Ectodermal cell (in vitro differentiated cells): ENCODE measurements around the gene KCNK2.

Source experiments
- H3K27ac ChIP-seq: 2 replicates; pipeline ENCODE4 v1.7.0; 2013; ENCODE audit warnings: mild to moderate bottlenecking, low read depth, low read length; ENCODE audit not compliant: insufficient read depth, poor library complexity, severe bottlenecking
- H3K27me3 ChIP-seq: 2 replicates; pipeline ENCODE4 v1.7.0; 2013; ENCODE audit warnings: mild to moderate bottlenecking, low read length; ENCODE audit not compliant: insufficient read depth, control insufficient read depth, poor library complexity, severe bottlenecking
- H3K36me3 ChIP-seq: one replicate; pipeline ENCODE4 v1.7.0; 2013; ENCODE audit warnings: low read length; ENCODE audit not compliant: control insufficient read depth, insufficient read depth
- H3K4me1 ChIP-seq: one replicate; pipeline ENCODE4 v1.7.0; 2013; ENCODE audit warnings: low read length; ENCODE audit not compliant: control insufficient read depth, insufficient read depth
- H3K4me3 ChIP-seq: 2 replicates; pipeline ENCODE4 v1.7.0; 2013; ENCODE audit warnings: low read depth, low read length, control low read depth; ENCODE audit not compliant: insufficient read depth
- H3K9me3 ChIP-seq: 2 replicates; pipeline ENCODE4 v1.7.0; 2013; ENCODE audit warnings: mild to moderate bottlenecking, low read length, moderate library complexity; ENCODE audit not compliant: control insufficient read depth
- WGBS, 2 experiments: methylation state at CpG; one replicate each; pipeline ENCODE4 v1.1.7; 2013; ENCODE audit warnings: missing lambda C conversion rate in 2 of 2; 5-methylcytosine and 5-hydroxymethylcytosine counted together

Gene KCNK2

DNA sequence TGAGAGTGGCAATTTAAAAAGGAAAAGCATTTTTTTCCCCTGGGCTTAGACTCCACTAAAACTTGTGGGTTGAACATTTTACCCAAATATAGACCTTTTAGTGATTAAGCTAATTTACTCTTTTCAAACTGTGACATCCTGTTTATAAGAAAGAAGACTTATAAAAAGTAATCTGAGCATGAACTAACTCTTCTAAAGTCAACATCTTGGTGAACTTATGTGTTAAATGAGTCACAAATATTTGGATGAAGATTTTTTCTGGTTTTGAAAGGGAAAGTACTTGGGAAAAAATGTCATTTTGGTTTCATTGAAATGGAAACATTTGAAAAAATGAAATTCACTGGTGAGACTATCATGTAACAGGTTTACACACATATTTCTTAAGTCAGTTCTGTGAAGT is 109.8 kb downstream of the KCNK2 start:
- no peaks in the 10 kb centered on the region for H3K9me3 ChIP-seq
- H3K27me3 ChIP-seq, result no peaks in the 10 kb centered on the region
- no peaks in the 10 kb centered on the region for H3K4me1 ChIP-seq
- no peak overlapping the region for H3K4me3 ChIP-seq
- H3K36me3 ChIP-seq, result no peaks in the 10 kb centered on the region
- H3K27ac ChIP-seq, result no peak overlapping the region

DNA sequence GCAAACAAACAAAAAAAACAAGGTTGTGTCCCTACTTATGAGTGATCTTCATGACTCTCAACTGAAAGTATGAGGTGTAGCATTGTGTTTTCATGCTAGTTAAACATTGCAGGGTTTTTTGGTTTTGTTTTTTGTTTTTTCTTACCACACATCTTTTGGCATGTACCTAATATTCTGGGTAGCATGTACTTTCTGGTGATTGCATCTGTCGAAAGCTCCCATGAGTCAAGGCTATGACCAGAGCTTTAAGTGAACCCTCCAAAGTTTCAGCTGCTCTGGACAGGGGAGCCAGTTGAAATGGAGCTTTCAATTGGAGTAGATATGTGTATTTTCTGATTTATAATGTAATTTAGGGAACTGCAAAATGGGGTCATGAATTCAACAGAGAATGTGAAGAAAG is 115.5 kb downstream of the KCNK2 start:
- Histone ChIP-seq H3K4me1 (no peaks in the 10 kb centered on the region), H3K36me3 (no peaks in the 10 kb centered on the region), H3K27ac (no peak overlapping the region), H3K27me3 (no peaks in the 10 kb centered on the region), H3K9me3 (no peaks in the 10 kb centered on the region), H3K4me3 (no peak overlapping the region)
- 96 to 100% methylated on average over 1 of the region's 1 CpG for WGBS, 2 experiments

DNA sequence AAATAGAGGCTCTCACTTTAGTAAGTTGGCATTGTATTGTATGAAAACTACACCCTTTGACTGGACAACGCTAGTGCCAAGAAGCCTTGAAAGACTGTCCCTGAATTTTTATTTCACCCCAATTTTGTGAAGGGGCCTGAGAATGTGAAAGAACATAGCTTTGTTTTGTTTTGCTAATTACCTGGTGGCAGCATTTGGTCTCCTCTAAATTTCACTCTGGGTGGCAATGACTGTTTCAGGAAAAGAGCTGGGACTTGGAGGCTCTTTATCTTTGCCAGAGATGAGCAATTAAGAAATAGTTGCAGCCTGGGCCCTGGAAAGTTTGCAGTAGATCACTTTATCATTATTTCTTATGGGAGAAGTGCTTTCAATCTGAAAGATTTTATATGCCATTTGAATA is 117.6 kb downstream of the KCNK2 start:
- H3K4me3 ChIP-seq, result no peak overlapping the region
- H3K27me3 ChIP-seq, result no peaks in the 10 kb centered on the region
- H3K27ac ChIP-seq, result no peak overlapping the region
- no peaks in the 10 kb centered on the region for H3K36me3 ChIP-seq
- no peaks in the 10 kb centered on the region for H3K9me3 ChIP-seq
- 62 to 67% methylated on average over 1 of the region's 1 CpG for WGBS, 2 experiments
- H3K4me1 ChIP-seq, result no peaks in the 10 kb centered on the region

DNA sequence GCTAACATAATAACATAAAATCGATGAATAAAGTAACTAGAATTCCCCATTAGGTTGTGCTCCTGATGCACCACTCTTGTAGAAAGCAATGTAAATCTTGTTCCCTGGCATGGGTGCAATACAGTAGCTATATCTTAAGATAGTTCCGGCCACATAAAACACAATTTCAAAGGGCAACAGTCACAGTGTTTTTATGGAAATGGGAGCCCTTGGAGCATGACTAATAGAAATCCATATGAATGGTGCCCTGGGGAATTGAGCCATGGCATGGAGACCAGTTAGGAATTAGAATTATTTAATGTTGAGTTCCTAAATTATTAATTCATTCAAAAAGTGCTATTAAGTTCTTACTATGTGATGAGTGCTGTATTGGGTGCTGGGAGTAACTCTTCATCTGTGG is 118.7 kb downstream of the KCNK2 start:
- Histone ChIP-seq H3K27ac (no peak overlapping the region), H3K27me3 (no peaks in the 10 kb centered on the region), H3K4me3 (no peak overlapping the region), H3K4me1 (no peaks in the 10 kb centered on the region), H3K9me3 (no peaks in the 10 kb centered on the region), H3K36me3 (no peaks in the 10 kb centered on the region)
- WGBS, 2 experiments, result 85 to 96% methylated on average over 2 of the region's 2 CpGs

DNA sequence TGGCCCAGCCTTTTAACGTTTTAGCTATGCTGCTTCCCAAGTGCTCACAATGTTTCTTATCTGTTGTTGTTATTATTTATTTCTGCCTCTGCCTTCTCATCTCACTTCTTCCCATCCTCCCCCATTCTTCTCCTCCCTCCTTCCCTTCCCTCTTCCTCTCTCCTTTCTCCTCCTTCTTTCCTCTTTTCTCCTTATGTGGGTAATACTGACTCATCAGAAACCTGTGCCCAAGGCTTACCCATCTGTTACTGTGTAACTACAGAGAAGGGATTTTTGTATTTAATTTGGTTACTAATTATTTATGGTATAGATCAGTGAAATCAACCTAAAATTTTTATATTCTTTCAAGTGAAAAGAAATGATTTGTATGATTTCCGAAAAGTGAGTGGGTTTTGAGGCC is 120.3 kb downstream of the KCNK2 start:
- no peaks in the 10 kb centered on the region for H3K36me3 ChIP-seq
- H3K4me1 ChIP-seq, result no peaks in the 10 kb centered on the region
- H3K27ac ChIP-seq, result no peak overlapping the region
- no peaks in the 10 kb centered on the region for H3K27me3 ChIP-seq
- H3K4me3 ChIP-seq, result no peak overlapping the region
- WGBS, 2 experiments, result 100% methylated on average over 1 of the region's 2 CpGs
- no peaks in the 10 kb centered on the region for H3K9me3 ChIP-seq

DNA sequence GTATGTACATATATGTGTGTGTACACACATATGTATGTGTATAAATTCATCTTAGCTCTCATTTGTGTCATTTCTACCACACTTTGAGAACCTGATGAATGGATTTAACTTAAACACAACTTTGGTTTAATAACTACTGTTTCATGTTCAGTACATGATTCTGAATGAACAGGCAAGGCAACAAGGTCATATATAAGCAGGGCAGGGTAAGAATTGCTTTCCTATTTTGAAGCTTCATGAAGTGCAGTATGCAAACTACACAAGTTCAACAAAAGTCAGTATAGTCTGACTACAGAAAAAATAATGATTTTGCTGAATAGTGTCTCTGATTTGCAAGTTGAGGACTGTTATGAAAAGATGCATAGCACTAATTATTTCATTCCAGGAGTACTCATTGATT is 127.6 kb downstream of the KCNK2 start:
- Histone ChIP-seq H3K27me3 (no peaks in the 10 kb centered on the region), H3K4me3 (no peak overlapping the region), H3K36me3 (no peaks in the 10 kb centered on the region), H3K27ac (no peak overlapping the region), H3K4me1 (no peaks in the 10 kb centered on the region), H3K9me3 (no peaks in the 10 kb centered on the region)

DNA sequence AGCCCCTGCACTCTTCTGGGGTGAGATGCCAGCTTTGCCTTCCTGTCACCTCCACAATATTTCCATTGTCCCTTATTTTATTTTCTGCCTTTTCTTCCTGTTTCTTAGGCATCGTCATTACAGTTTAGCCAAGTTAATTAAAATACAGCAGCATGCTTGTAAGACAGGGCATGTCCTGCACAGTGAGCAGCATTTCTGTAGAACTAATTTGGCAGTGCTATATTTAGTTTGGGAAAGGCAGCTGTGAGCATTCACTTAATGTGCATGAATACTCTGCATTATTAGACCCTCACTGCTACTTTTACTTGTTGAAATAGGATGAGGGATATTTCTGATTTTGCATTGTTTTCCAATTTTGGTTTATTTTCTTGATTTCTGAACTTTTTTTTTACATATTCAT is 133.3 kb downstream of the KCNK2 start:
- Histone ChIP-seq H3K9me3 (no peaks in the 10 kb centered on the region), H3K4me1 (no peaks in the 10 kb centered on the region), H3K4me3 (no peak overlapping the region), H3K27me3 (no peaks in the 10 kb centered on the region), H3K36me3 (no peaks in the 10 kb centered on the region), H3K27ac (no peak overlapping the region)
- WGBS, 2 experiments, result 88 to 100% methylated on average over 1 of the region's 1 CpG

DNA sequence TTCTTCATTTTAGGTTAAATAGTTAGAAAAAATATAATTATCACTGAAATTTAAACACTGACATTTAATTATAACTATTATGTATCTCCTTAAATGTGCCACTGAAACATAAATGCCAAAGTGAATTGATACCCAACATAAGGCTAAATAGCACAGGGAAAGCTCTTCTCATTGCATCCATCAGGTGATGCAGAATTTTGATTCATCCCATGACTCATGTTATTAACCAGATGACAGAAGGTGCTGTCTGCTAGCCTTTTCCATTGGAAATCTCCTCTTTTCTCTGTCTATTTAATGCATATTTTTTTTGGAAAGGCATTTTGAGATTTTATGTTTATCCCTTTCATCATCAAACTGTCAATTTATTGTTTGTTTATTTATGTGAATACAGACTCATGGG is 136.8 kb downstream of the KCNK2 start:
- Histone ChIP-seq H3K4me1 (no peaks in the 10 kb centered on the region), H3K36me3 (no peaks in the 10 kb centered on the region), H3K27me3 (no peaks in the 10 kb centered on the region), H3K9me3 (no peaks in the 10 kb centered on the region), H3K27ac (no peak overlapping the region), H3K4me3 (no peak overlapping the region)

DNA sequence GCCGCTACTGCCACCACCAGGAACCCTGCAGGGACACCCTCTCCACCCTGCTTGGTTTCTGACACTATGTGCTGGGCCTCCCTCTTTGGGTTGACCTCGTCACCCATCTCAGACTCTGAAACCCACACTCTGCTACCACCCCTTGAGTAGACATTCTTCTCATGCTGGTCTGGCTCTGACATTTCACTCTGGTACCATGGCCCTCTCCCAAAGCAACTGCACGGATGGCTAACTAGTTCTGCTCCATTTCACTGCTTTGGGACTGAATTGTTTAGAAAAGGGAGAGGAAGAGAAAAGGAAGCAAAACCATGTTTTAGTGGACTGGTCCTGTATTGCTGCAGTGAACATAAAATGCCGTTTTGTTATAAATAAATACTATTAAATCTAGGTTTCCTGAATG is 137.8 kb downstream of the KCNK2 start:
- H3K36me3 ChIP-seq, result no peaks in the 10 kb centered on the region
- no peak overlapping the region for H3K4me3 ChIP-seq
- no peaks in the 10 kb centered on the region for H3K9me3 ChIP-seq
- WGBS, 2 experiments, result 94% methylated on average over 4 of the region's 4 CpGs
- H3K27ac ChIP-seq, result no peak overlapping the region
- no peaks in the 10 kb centered on the region for H3K27me3 ChIP-seq
- H3K4me1 ChIP-seq, result no peaks in the 10 kb centered on the region

DNA sequence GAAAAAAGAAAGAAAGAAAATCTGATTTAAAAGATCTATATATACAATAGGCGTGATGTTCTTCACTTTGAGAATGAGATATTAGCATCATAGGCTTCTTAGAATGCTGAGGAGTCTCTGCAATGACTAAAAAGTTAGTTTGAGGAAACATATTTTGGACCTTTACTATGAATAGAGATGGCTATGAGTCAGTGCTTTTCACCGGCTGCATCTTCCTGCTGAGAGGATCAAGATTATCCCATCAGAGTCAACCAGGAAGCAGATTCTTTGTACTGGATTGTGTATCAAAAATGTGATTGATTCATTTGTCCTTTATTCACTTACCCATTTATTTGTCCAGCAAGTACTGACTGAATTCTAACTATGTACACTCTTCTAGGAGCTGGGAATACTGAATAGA is 144.2 kb downstream of the KCNK2 start:
- Histone ChIP-seq H3K36me3 (no peaks in the 10 kb centered on the region), H3K4me1 (no peaks in the 10 kb centered on the region), H3K9me3 (no peaks in the 10 kb centered on the region), H3K4me3 (no peak overlapping the region), H3K27me3 (no peaks in the 10 kb centered on the region), H3K27ac (no peak overlapping the region)
- 95 to 96% methylated on average over 2 of the region's 2 CpGs for WGBS, 2 experiments

DNA sequence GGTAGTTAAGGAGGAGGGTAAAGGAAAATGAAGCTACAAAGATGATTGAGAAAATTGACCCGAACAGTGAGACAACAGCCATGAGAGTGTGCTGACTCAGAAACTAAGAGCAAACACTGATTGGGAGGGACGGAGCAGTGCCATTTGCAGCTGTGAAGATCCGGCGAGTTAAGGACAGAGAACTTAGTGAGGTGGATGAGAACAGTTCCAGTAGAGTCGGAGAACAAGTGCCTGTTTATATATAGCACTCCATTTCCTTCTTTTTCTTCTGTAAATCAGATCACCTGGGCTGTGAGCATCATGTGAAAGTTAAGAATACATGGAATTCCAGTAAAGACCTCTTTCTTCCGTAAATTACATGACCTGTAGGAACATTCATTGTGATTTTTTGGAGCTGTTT is 145.7 kb downstream of the KCNK2 start:
- 84 to 87% methylated on average over 6 of the region's 6 CpGs for WGBS, 2 experiments
- H3K27me3 ChIP-seq, result no peaks in the 10 kb centered on the region

More for the DNA sequence above, 145.7 kb downstream of the KCNK2 start:
- Histone ChIP-seq H3K9me3 (no peaks in the 10 kb centered on the region), H3K4me3 (no peak overlapping the region), H3K36me3 (no peaks in the 10 kb centered on the region), H3K4me1 (no peaks in the 10 kb centered on the region), H3K27ac (no peak overlapping the region)
